ENCODE data around the gene SMIM44. TPM values are rescaled to one million over a fixed set of nuclear protein-coding genes. Genes with fewer than 3 reads are reported as not detected.

Gene SMIM44
- total RNA-seq, 2 donors from 2014 or later = not detected

GRCh38 chr19:3493651-3494050 is 10.4 kb upstream of the SMIM44 start:
- TF ChIP-seq CTCF (conservative IDR thresholded peaks at IDR 0.05) = no peak
- DNase-seq = no peak
- Histone ChIP-seq H3K4me1 (ENCODE audit: control insufficient read depth, insufficient read depth, low read length) (no peaks in the 10 kb centered on the region), H3K9me3 (ENCODE audit: control insufficient read depth, low read length) (no peaks in the 10 kb centered on the region), H3K9ac (ENCODE audit: extremely low read depth, low read length, poor library complexity, severe bottlenecking) (no peak overlapping the region), H3K4me3 (ENCODE audit: low read length) (no peak overlapping the region), H3K27ac (ENCODE audit: low read depth, low read length) (no peak overlapping the region), H3K36me3 (ENCODE audit: control insufficient read depth, insufficient read depth, low read length) (peaks cover 23% of the 10 kb centered on the region), H3K27me3 (ENCODE audit: control insufficient read depth, insufficient read depth, low read length, poor library complexity, severe bottlenecking) (no peaks in the 10 kb centered on the region)
- no peaks in the 10 kb centered on the region for H3K27me3 Mint-ChIP-seq (ENCODE audit: insufficient read depth)
- H3K4me1 Mint-ChIP-seq = no peaks in the 10 kb centered on the region
- H3K36me3 Mint-ChIP-seq (ENCODE audit: low read depth) = peaks cover 48% of the 10 kb centered on the region
- no peaks in the 10 kb centered on the region for H3K9me3 Mint-ChIP-seq
- H3K4me3 Mint-ChIP-seq = no peak overlapping the region
- H3K27ac Mint-ChIP-seq = no peak overlapping the region
- 92 to 95% methylated on average over 4 to 14 of the region's 14 CpGs for WGBS, 2 experiments (ENCODE audit: insufficient coverage in 1 of 2, insufficient read length in 1 of 2)

GRCh38 chr19:3492919-3493318 is 9.7 kb upstream of the SMIM44 start:
- TF ChIP-seq CTCF (conservative IDR thresholded peaks at IDR 0.05) = no peak

GRCh38 chr19:3492131-3492839 is 9.0 kb upstream of the SMIM44 start:
- Histone ChIP-seq H3K9me3 (ENCODE audit: control insufficient read depth, low read length) (no peaks in the 10 kb centered on the region), H3K36me3 (ENCODE audit: control insufficient read depth, insufficient read depth, low read length) (peaks cover 18% of the 10 kb centered on the region), H3K27ac (ENCODE audit: low read depth, low read length) (no peak overlapping the region), H3K27me3 (ENCODE audit: control insufficient read depth, insufficient read depth, low read length, poor library complexity, severe bottlenecking) (no peaks in the 10 kb centered on the region), H3K9ac (ENCODE audit: extremely low read depth, low read length, poor library complexity, severe bottlenecking) (no peak overlapping the region), H3K4me3 (ENCODE audit: low read length) (no peak overlapping the region), H3K4me1 (ENCODE audit: control insufficient read depth, insufficient read depth, low read length) (no peaks in the 10 kb centered on the region)
- no peak overlapping the region for H3K4me3 Mint-ChIP-seq
- H3K27me3 Mint-ChIP-seq (ENCODE audit: insufficient read depth) = no peaks in the 10 kb centered on the region
- no peaks in the 10 kb centered on the region for H3K4me1 Mint-ChIP-seq
- DNase-seq = peak; percentile 61
- peak overlapping the region; percentile 18 for H3K27ac Mint-ChIP-seq
- TF ChIP-seq CTCF (conservative IDR thresholded peaks at IDR 0.05) = no peak
- H3K36me3 Mint-ChIP-seq (ENCODE audit: low read depth) = peaks cover 43% of the 10 kb centered on the region
- no peaks in the 10 kb centered on the region for H3K9me3 Mint-ChIP-seq
- 94 to 96% methylated on average over 35 to 45 of the region's 45 CpGs for WGBS, 2 experiments (ENCODE audit: insufficient coverage in 1 of 2, insufficient read length in 1 of 2)

More at GRCh38 chr19:3492919-3493318, 9.7 kb upstream of the SMIM44 start:
- H3K27ac Mint-ChIP-seq = peak overlapping the region; percentile 18
- Histone ChIP-seq H3K9me3 (ENCODE audit: control insufficient read depth, low read length) (no peaks in the 10 kb centered on the region), H3K4me3 (ENCODE audit: low read length) (no peak overlapping the region), H3K36me3 (ENCODE audit: control insufficient read depth, insufficient read depth, low read length) (peaks cover 23% of the 10 kb centered on the region), H3K4me1 (ENCODE audit: control insufficient read depth, insufficient read depth, low read length) (no peaks in the 10 kb centered on the region), H3K27me3 (ENCODE audit: control insufficient read depth, insufficient read depth, low read length, poor library complexity, severe bottlenecking) (no peaks in the 10 kb centered on the region), H3K27ac (ENCODE audit: low read depth, low read length) (no peak overlapping the region), H3K9ac (ENCODE audit: extremely low read depth, low read length, poor library complexity, severe bottlenecking) (no peak overlapping the region)
- H3K4me1 Mint-ChIP-seq = no peaks in the 10 kb centered on the region
- H3K4me3 Mint-ChIP-seq = no peak overlapping the region
- DNase-seq = no peak
- H3K9me3 Mint-ChIP-seq = no peaks in the 10 kb centered on the region
- H3K27me3 Mint-ChIP-seq (ENCODE audit: insufficient read depth) = no peaks in the 10 kb centered on the region
- H3K36me3 Mint-ChIP-seq (ENCODE audit: low read depth) = peaks cover 46% of the 10 kb centered on the region
- 95 to 98% methylated on average over 9 to 16 of the region's 16 CpGs for WGBS, 2 experiments (ENCODE audit: insufficient coverage in 1 of 2, insufficient read length in 1 of 2)
